Naive thymus-derived CD4-positive, alpha-beta T cell (primary cell): ENCODE results near the gene EVL. TPM values are rescaled to one million over a fixed set of nuclear protein-coding genes. Genes with fewer than 3 reads are reported as not detected.
"Not testable (repeated sequence)": the region's sequence is repeated elsewhere in the genome, so short reads cannot be mapped to it uniquely, and the experiment has no call there.

Source experiments
- ATAC-seq: fragments of 150-1000 bp; cut with Tn5 transposase; 2 replicates; pipeline ENCODE4 v1.10.0; 2021; ENCODE audit warnings: mild to moderate bottlenecking, moderate library complexity
- CTCF ChIA-PET: fragments of 350-600 bp; sonication (Branson Sonifier 250); formaldehyde crosslinking; loops from one replicate; lab custom pipeline; 2021; ENCODE audit warnings: antibody characterized with exemption; lab: Charles Lee
- POLR2A ChIA-PET: fragments of 350-600 bp; sonication (Branson Sonifier 250); formaldehyde crosslinking; loops from one replicate; lab custom pipeline; 2021; ENCODE audit warnings: antibody characterized with exemption, inconsistent platforms; lab: Charles Lee
- DNase-seq, 9 donors: peaks; one replicate each; pipeline versions ENCODE4 v3.0.0 to v3.0.0-alpha.2; 2020 to 2022; ENCODE audit warnings: mixed read lengths in 1 of 9
- H3K27ac ChIP-seq: one replicate; pipeline ENCODE4 v1.7.0; 2013; ENCODE audit warnings: mild to moderate bottlenecking, low read depth, low read length, moderate library complexity
- H3K27me3 ChIP-seq, 2 donors: one replicate each; pipeline ENCODE4 v1.7.0; 2013; ENCODE audit warnings: low read length in 2 of 2, mild to moderate bottlenecking in 2 of 2, moderate library complexity in 2 of 2; ENCODE audit not compliant: control insufficient read depth in 2 of 2, insufficient read depth in 2 of 2
- H3K36me3 ChIP-seq, 3 experiments: 1 replicate in 2 of 3; 2 replicates in 1 of 3; pipeline ENCODE4 v1.7.0; 2013; ENCODE audit warnings: low read length in 3 of 3, mild to moderate bottlenecking in 3 of 3, moderate library complexity in 1 of 3; ENCODE audit not compliant: insufficient read depth in 3 of 3, control insufficient read depth in 2 of 3
- H3K4me1 ChIP-seq, 2 donors: one replicate each; pipeline ENCODE4 v1.7.0; 2013; ENCODE audit warnings: low read length in 2 of 2, mild to moderate bottlenecking in 2 of 2, moderate library complexity in 1 of 2; ENCODE audit not compliant: control insufficient read depth in 2 of 2, insufficient read depth in 2 of 2
- H3K4me3 ChIP-seq: 2 replicates; pipeline ENCODE4 v1.7.0; 2013; ENCODE audit warnings: mild to moderate bottlenecking, low read length
- H3K9me3 ChIP-seq, 3 experiments: 1 replicate in 2 of 3; 2 replicates in 1 of 3; pipeline ENCODE4 v1.7.0; 2013; ENCODE audit warnings: low read length in 3 of 3; ENCODE audit not compliant: control insufficient read depth in 2 of 3
- H3K27ac Mint-ChIP-seq, 9 donors: one replicate each; pipeline ENCODE4 v1.8.0; 2020 to 2022; ENCODE audit warnings: mixed read lengths in 9 of 9, mild to moderate bottlenecking in 8 of 9, moderate library complexity in 5 of 9, inconsistent platforms in 2 of 9
- H3K27me3 Mint-ChIP-seq, 5 donors: one replicate each; pipeline ENCODE4 v1.8.0; 2021 to 2022; ENCODE audit warnings: mixed read lengths in 5 of 5, mild to moderate bottlenecking in 1 of 5
- H3K36me3 Mint-ChIP-seq, 5 donors: one replicate each; pipeline ENCODE4 v1.8.0; 2020 to 2022; ENCODE audit warnings: mixed read lengths in 5 of 5, mild to moderate bottlenecking in 3 of 5, inconsistent platforms in 1 of 5
- H3K4me1 Mint-ChIP-seq, 7 donors: one replicate each; pipeline ENCODE4 v1.8.0; 2020 to 2022; ENCODE audit warnings: mixed read lengths in 7 of 7, mild to moderate bottlenecking in 3 of 7, inconsistent platforms in 1 of 7
- H3K4me3 Mint-ChIP-seq, 10 donors: one replicate each; pipeline ENCODE4 v1.8.0; 2020 to 2022; ENCODE audit warnings: mild to moderate bottlenecking in 10 of 10, mixed read lengths in 10 of 10, moderate library complexity in 6 of 10, inconsistent platforms in 2 of 10
- H3K9me3 Mint-ChIP-seq, 11 donors: one replicate each; pipeline ENCODE4 v1.8.0; 2020 to 2022; ENCODE audit warnings: mixed read lengths in 11 of 11, mild to moderate bottlenecking in 4 of 11, inconsistent platforms in 1 of 11, moderate library complexity in 1 of 11
- intact Hi-C, 2 donors: fragments of 100-400 bp; cut with micrococcal nuclease; formaldehyde crosslinking; loops; one replicate each; pipeline ENCODE4 v1.15.1; 2023
- polyA plus RNA-seq, 2 donors: library from polyadenylated mRNA; unstranded; fragments of 300-500 nt; fragmentation: Illumina TruSeq; gene quantifications; one replicate each; pipeline ENCODE4 v1.2.3, GENCODE V29; 2021
- total RNA-seq, 6 experiments: library from RNA in 5 of 6; stranded (reverse) in 5 of 6; gene quantifications; 1 replicate in 5 of 6; 2 replicates in 1 of 6; pipeline ENCODE4 v1.2.3 and lab custom pipeline; 2021 to 2026

The EVL gene
- total and polyA plus RNA-seq, 7 experiments from 2014 or later, result 163 to 1,469 (median 936) TPM

GRCh38 chr14:100060760-100061159 lies 4.5 kb upstream of the EVL start:
- peaks cover 59 to 90% (median 80%) of the 10 kb centered on the region in 7 donors for H3K4me1 Mint-ChIP-seq
- no peaks in the 10 kb centered on the region for H3K27me3 ChIP-seq
- peak overlapping the region; percentile 86 to 99 (median 96) for H3K27ac Mint-ChIP-seq
- H3K4me3 Mint-ChIP-seq, result peak overlapping the region; percentile 17 to 93 (median 80)
- peaks cover 0 to 22% (median 0%) of the 10 kb centered on the region in 5 donors for H3K36me3 Mint-ChIP-seq
- no peaks in the 10 kb centered on the region for H3K9me3 Mint-ChIP-seq
- H3K9me3 ChIP-seq, result no peaks in the 10 kb centered on the region
- no peaks in the 10 kb centered on the region for H3K36me3 ChIP-seq
- no peaks in the 10 kb centered on the region for H3K27me3 Mint-ChIP-seq
- ChIA-PET CTCF (interaction anchor here (0.7 to 26.3 kb wide), 4 partner anchors 10 to 258 kb away, joined by 3 to 758 read pairs (median 12); no protein-coding TSS in a partner anchor), POLR2A (interaction anchor here (1.3 to 44.4 kb wide), 3 partner anchors 9 to 162 kb away, joined by 3 to 2344 read pairs (median 3); partner anchors contain the start of gene EVL)
- ATAC-seq (no peak), DNase-seq (peak in 4 of 9 donors; percentile 13 to 60 (median 51))
- peaks cover 76 to 78% of the 10 kb centered on the region in 2 donors for H3K4me1 ChIP-seq
- H3K4me3 ChIP-seq, result peak overlapping the region; percentile 8
- peak overlapping the region; percentile 55 for H3K27ac ChIP-seq
- intact Hi-C loops, result loop anchor here (10.0 kb wide), 3 partner anchors 456 to 826 kb away; partner anchors contain the start of gene CCDC85C (in 1 of the 2)

- ChIA-PET CTCF (interaction anchor here (0.9 to 26.3 kb wide), 8 partner anchors 8 to 152 kb away, joined by 3 to 758 read pairs (median 6); no protein-coding TSS in a partner anchor), POLR2A (interaction anchor here (44.4 kb wide), 1 partner anchor 31 kb away, joined by 2344 read pairs; the partner anchor contains the start of gene EVL)
- no peaks in the 10 kb centered on the region for H3K9me3 ChIP-seq
- H3K4me1 ChIP-seq, result peaks cover 69 to 71% of the 10 kb centered on the region in 2 donors
- no peaks in the 10 kb centered on the region for H3K27me3 ChIP-seq
- H3K9me3 Mint-ChIP-seq, result no peaks in the 10 kb centered on the region
- peak overlapping the region; percentile 44 for H3K4me3 ChIP-seq
- ATAC-seq, result no peak
- H3K27ac ChIP-seq, result peak overlapping the region; percentile 98
- peak overlapping the region; percentile 96 to 100 (median 98) for H3K27ac Mint-ChIP-seq
- H3K4me3 Mint-ChIP-seq, result peak overlapping the region; percentile 71 to 98 (median 90)
- H3K27me3 Mint-ChIP-seq, result no peaks in the 10 kb centered on the region
- peak in 2 of 9 donors; percentile 42 to 46 for DNase-seq
- intact Hi-C loops, result loop anchor here (10.0 kb wide), 3 partner anchors 458 to 828 kb away; partner anchors contain the start of gene CCDC85C (in 1 of the 2)
- peaks cover 3 to 35% (median 12%) of the 10 kb centered on the region in 5 donors for H3K36me3 Mint-ChIP-seq
- peaks cover 0 to 8% (median 0%) of the 10 kb centered on the region in 3 experiments for H3K36me3 ChIP-seq
- H3K4me1 Mint-ChIP-seq, result peaks cover 58 to 75% (median 71%) of the 10 kb centered on the region in 7 donors
These were observed 2.6 kb upstream of the EVL start for GRCh38 chr14:100062590-100062989.

GRCh38 chr14:100063314-100063941 lies 1.8 kb upstream of the EVL start:
- ChIA-PET POLR2A (interaction anchor here (4.4 to 44.4 kb wide), 2 partner anchors 30 to 159 kb away, joined by 40 to 2344 read pairs; partner anchors contain the start of gene EVL), CTCF (interaction anchor here (1.2 to 26.3 kb wide), 3 partner anchors 19 to 129 kb away, joined by 3 to 758 read pairs (median 192); no protein-coding TSS in a partner anchor)
- Histone ChIP-seq H3K4me3 (peak overlapping the region; percentile 44), H3K9me3 (no peaks in the 10 kb centered on the region), H3K27me3 (no peaks in the 10 kb centered on the region), H3K27ac (peak overlapping the region; percentile 98), H3K36me3 (peaks cover 0 to 10% (median 0%) of the 10 kb centered on the region in 3 experiments), H3K4me1 (peaks cover 63 to 67% of the 10 kb centered on the region in 2 donors)
- ATAC-seq, result no peak
- Mint-ChIP-seq H3K4me1 (peaks cover 56 to 74% (median 65%) of the 10 kb centered on the region in 7 donors), H3K9me3 (no peaks in the 10 kb centered on the region), H3K27ac (peak overlapping the region; percentile 96 to 100 (median 98)), H3K36me3 (peaks cover 10 to 41% (median 20%) of the 10 kb centered on the region in 5 donors), H3K27me3 (no peaks in the 10 kb centered on the region), H3K4me3 (peak overlapping the region; percentile 71 to 98 (median 87))
- intact Hi-C loops, result loop anchor here (10.0 kb wide), 3 partner anchors 459 to 829 kb away; partner anchors contain the start of gene CCDC85C (in 1 of the 2)
- peak in 2 of 9 donors; percentile 17 to 43 for DNase-seq

- not testable (repeated sequence) for H3K36me3 ChIP-seq, H3K9me3 Mint-ChIP-seq, H3K27me3 Mint-ChIP-seq, H3K27me3 ChIP-seq, H3K9me3 ChIP-seq, ATAC-seq, DNase-seq
- H3K4me3 Mint-ChIP-seq, result peak overlapping the region; percentile 92 to 99 (median 95)
- peaks cover 52 to 60% of the 10 kb centered on the region in 2 donors for H3K4me1 ChIP-seq
- H3K4me3 ChIP-seq, result peak overlapping the region; percentile 85
- H3K27ac ChIP-seq, result peak overlapping the region; percentile 98
- CTCF ChIA-PET, result interaction anchor here (2.1 to 26.3 kb wide), 4 partner anchors 11 to 129 kb away, joined by 8 to 758 read pairs (median 106); no protein-coding TSS in a partner anchor
- POLR2A ChIA-PET, result interaction anchor here (0.6 to 59.0 kb wide), 9 partner anchors 0 to 460 kb away, joined by 3 to 2344 read pairs (median 6); partner anchors contain the start of gene EVL
- peak overlapping the region; percentile 96 to 100 (median 98) for H3K27ac Mint-ChIP-seq
- H3K36me3 Mint-ChIP-seq, result peaks cover 10 to 45% (median 28%) of the 10 kb centered on the region in 5 donors
- intact Hi-C loops, result loop anchor here (1.0 to 10.0 kb wide), 12 partner anchors 7 to 1758 kb away; partner anchors contain the start of genes CCDC85C (in 1 of the 2), CCNK (in 1 of the 2) and SETD3 (in 1 of the 2)
- peaks cover 45 to 74% (median 64%) of the 10 kb centered on the region in 7 donors for H3K4me1 Mint-ChIP-seq
These were observed 708 bp upstream of the EVL start for GRCh38 chr14:100064335-100065092.

GRCh38 chr14:100065942-100066574 lies 836 bp downstream of the EVL start:
- ChIA-PET CTCF (interaction anchor here (0.6 to 26.3 kb wide), 8 partner anchors 9 to 165 kb away, joined by 3 to 758 read pairs (median 10); no protein-coding TSS in a partner anchor), POLR2A (interaction anchor here (0.5 to 59.0 kb wide), 14 partner anchors 1 to 1926 kb away, joined by 3 to 2344 read pairs (median 4); partner anchors contain the start of gene EVL)
- Mint-ChIP-seq H3K27ac (peak overlapping the region; percentile 96 to 100 (median 98)), H3K4me1 (peaks cover 42 to 76% (median 63%) of the 10 kb centered on the region in 7 donors), H3K4me3 (peak overlapping the region; percentile 92 to 99 (median 95)), H3K27me3 (peaks cover 0 to 2% (median 0%) of the 10 kb centered on the region in 5 donors), H3K9me3 (no peaks in the 10 kb centered on the region), H3K36me3 (peaks cover 19 to 56% (median 34%) of the 10 kb centered on the region in 5 donors)
- peaks cover 0 to 10% (median 0%) of the 10 kb centered on the region in 3 experiments for H3K36me3 ChIP-seq
- ATAC-seq (peak; percentile 33), DNase-seq (peak in 8 of 9 donors; percentile 74 to 86 (median 81))
- no peaks in the 10 kb centered on the region for H3K9me3 ChIP-seq
- intact Hi-C loops, result loop anchor here (1.0 to 10.0 kb wide), 13 partner anchors 9 to 1756 kb away; partner anchors contain the start of genes CCDC85C (in 1 of the 2), CCNK (in 1 of the 2) and SETD3 (in 1 of the 2)
- peaks cover 44 to 59% of the 10 kb centered on the region in 2 donors for H3K4me1 ChIP-seq
- no peaks in the 10 kb centered on the region for H3K27me3 ChIP-seq
- H3K27ac ChIP-seq, result peak overlapping the region; percentile 98
- peak overlapping the region; percentile 85 for H3K4me3 ChIP-seq
